ENCODE results near the gene KAZALD1.

KAZALD1 gene, protein sequence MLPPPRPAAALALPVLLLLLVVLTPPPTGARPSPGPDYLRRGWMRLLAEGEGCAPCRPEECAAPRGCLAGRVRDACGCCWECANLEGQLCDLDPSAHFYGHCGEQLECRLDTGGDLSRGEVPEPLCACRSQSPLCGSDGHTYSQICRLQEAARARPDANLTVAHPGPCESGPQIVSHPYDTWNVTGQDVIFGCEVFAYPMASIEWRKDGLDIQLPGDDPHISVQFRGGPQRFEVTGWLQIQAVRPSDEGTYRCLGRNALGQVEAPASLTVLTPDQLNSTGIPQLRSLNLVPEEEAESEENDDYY

GRCh38 chr10:101061624-101062231 is at the start of gene KAZALD1:
Gene KAZALD1, plus strand, starts transcription at chr10:101061989. Its CDS starts 604 bp downstream, at chr10:101062593.
- DNase-seq, result no peak

GRCh38 chr10:101012525-101013364 is 49.0 kb upstream of the KAZALD1 start:
- DNase-seq, result peak; percentile 33 to 89

GRCh38 chr10:101013365-101013825 is 48.4 kb upstream of the KAZALD1 start:
- no peak for DNase-seq

- peak; percentile 53 to 54 for DNase-seq
Measured at GRCh38 chr10:101014230-101014884, 47.4 kb upstream of the KAZALD1 start.

GRCh38 chr10:101014966-101015581 is 46.7 kb upstream of the KAZALD1 start:
- DNase-seq, result peak in 1 of 2 donors; percentile 52

GRCh38 chr10:101015582-101015973 is 46.2 kb upstream of the KAZALD1 start:
- no peak for DNase-seq

- no peak for DNase-seq
Measured at GRCh38 chr10:101016814-101017213, 45.0 kb upstream of the KAZALD1 start.

DNA sequence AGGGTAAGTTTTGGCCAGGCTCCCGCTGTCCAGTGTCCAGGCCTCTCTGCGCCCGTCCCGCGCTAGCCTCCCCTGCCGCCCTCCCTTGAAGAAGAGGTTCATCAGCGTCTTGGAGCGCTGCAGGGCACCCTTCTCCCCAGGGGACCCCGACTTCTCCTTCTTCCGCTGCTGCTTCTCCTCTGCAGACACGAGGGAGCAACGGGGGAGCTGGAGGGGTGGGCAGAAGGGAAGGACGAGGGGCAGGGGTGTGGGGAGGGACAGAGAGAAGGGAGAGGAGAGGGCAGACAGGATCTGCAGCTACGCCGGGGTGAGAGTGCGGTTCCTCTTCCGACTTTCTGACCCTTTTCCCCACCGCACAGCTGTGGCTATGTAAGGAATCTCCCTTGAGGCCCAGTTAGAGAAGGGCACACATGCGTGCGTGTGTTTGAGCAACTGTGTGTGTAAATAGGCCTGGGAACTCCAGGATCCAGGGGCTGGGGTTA is 43.6 kb upstream of the KAZALD1 start:
- no peak for DNase-seq

DNA sequence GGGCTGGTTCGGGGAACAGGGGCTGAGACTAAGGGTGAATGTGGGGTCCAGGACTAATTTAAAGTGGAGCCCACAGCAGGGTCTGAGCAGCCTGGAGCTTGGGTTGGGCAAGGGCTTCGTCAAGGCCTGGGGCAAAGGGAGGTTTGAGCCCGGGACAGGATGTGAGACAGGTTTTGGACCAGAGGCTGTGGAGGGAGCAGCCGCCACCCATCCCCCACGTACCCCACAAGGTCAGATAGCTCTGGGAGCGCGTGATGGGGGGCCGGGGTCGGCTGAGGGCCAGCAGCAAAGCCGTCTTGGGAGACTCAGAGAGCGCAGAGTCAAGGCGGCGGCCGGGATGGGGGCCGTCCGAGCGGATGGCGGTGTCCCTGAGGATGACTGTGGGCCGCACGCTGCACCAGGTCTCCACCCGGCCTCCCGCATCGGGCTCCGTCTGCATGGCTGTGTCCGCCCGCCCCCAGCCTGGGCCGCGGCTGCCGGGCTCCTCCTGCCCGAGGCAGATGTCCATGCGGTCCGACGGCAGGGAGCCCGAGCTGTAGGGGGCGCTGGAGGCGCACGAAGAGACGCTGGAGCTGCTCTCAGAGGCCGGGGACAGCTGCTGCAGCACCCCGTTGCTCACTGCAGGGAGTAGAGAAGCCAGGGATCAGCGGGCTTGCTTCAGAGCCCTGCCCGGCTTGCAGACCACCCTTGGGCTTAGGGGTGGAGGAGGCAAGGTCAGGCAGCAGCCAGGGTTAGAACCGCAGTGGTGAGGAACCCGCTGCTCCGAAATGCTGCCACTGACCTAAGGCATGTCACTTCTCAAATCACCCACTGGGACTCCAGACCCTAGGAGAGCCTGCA is 43.0 kb upstream of the KAZALD1 start:
- peak; percentile 55 to 60 for DNase-seq

DNA sequence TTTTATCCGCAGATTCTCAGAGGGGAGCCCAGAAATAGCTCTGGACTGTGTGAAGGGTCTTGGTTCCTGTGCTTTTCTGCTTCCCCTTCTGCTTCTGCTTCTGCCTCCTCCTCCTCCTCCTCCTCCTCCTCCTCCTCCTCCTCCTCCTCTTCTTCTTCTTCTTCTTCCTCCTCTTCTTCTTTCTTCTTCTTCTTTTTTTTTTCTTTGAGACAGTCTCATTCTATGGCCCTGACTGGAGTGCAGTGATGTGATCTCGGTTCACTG is 42.4 kb upstream of the KAZALD1 start:
- no peak for DNase-seq

DNA sequence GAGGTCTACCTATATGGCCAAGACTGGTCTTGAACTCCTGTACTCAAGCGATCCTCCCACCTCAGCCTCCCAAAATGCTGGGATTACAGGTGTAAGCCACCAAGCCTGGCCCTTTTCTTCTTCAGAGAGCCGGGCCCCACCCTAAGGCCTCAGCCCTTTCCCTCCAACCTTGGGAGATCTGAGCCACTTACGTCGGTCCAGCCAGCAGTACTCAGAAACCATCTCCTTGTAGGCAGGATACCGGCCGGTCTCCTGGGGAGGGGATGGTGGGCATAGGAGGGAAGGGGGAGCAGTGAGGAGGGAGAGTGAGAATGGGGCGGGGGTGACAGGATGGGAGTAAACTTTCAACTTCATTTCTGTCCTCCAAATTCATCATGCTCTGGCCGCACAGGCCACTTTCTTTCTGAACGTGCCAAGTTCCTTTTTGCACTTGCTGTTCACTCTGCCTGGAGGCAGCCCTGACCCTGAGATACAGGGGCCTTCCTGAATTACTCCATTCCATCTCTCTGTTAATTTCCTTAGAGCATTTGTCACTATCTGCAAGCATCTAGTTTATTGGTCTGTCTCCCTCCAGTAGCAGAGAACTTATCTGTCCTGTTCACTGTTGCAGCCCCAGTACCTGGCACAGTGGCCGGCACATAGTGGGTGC is 41.2 kb upstream of the KAZALD1 start:
- DNase-seq, result no peak

- no peak for DNase-seq
Measured at GRCh38 chr10:101021239-101021638, 40.5 kb upstream of the KAZALD1 start.

- no peak for DNase-seq
Measured at GRCh38 chr10:101021692-101022251, 40.0 kb upstream of the KAZALD1 start.

DNA sequence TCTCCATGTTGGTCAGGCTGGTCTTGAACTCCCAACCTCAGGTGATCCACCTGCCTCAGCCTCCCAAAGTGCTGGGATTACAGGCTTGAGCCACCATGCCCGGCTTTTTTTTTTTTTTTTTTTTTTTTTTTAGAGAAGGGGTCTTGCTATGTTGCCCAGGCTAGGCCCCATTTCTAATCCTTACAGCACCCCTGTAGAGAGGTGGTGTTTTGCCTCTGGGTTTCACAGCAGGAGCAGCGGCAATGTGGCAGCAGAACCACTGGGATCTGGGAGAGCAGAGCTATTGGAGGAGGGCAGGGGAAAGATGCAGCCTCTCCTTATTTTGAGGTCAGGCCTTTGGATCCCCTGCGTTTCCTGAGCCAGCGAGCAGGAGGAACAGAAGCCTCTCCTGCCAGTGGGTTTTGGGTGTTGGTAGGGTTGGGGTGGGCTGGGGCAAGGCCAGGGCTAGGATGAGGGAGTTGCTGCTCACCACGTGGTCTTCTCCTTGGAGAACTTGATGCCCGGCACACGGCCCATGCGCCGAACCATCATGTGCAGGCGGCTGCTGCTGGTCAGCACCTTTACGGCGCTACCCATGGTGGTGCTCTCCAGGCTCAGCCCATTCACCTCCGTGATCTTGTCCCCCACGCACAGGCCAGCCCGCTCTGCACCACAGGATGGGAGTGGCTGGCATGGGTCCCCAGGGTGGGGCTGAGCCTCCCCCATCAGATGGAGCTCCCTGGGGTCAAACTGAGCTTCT is 38.7 kb upstream of the KAZALD1 start:
- DNase-seq, result no peak

DNA sequence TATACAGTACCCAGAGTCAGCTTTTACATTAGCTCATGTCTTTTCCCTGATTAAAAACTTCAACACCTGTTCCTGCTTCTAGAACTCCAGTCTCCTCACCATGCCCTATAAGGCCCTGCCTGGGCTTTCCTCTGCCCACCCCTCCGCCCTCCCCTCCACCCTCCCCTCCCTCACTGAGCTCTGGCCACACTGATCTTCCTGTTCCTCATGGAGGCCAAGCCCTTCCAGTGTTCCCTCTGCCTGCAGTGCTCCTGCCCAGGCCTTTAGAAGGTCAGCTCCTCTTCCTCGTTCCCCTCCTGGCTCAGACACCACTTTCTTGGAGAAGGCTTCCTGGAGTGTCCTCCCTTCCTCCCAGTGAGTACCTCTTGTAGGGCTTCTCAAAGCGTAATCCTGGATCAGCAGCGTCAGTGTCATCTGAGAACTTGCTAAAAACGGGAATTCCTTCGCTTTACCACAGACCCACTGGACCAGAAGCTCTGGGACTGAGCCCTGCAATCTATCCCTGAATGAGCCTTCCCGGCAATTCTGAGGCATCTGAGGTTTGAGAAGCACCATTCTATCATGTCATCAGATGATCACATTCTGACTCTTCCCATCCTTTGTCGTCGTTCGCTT is 34.6 kb upstream of the KAZALD1 start:
- no peak for DNase-seq

DNA sequence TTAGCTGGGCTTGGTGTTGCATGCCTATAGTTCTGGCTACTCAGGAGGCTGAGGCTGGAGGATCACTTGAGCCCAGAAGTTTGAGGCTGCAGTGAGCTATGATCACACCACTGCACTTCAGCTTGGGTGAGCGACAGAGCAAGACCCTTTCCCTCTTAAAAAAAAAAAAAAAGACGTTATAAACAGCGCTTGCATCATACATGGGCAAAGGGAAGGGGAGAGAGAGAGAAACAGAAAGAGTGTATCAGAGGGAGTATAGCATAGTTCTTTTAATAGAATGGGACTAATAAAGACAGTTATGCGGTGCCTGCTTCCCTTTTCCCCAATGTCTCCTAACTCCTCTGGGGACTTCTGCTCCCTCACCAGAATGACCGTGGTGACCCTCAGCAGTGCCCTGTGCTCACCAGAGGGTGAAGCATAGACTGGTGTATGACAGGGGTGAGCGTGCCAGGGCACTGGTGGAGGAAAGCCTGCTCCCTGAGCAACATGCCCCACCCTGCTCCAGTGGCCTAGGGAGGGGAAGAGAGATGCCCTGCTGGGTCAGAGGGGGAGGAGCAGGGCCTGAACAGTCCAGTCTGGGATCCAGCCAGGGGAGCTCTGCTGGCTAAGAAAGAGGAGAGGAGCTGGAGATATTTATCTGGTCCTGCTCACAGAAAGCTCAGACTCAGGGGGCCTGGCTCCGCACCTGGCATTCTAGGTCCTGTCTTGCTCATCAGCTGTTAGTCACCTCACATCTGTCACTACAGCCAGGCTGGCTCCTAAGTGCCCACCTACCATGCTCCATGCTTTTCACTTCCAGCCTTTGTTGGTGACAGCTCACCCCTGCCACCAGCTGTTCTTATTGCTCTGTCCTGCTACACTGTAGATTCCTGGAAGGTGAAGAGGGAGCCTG is 33.1 kb upstream of the KAZALD1 start:
- peak in 1 of 2 donors; percentile 26 for DNase-seq

- DNase-seq, result no peak
Measured at GRCh38 chr10:101029520-101030295, 32.1 kb upstream of the KAZALD1 start.

Measured in bone marrow (tissue), 2 donors.